Body of pancreas (tissue), 4 donors: Measurements from ENCODE around the gene ESX1. TPM values are rescaled to one million over a fixed set of nuclear protein-coding genes. Genes with fewer than 3 reads are reported as not detected.
"Not testable (repeated sequence)": the region's sequence is repeated elsewhere in the genome, so short reads cannot be mapped to it uniquely, and the experiment has no call there.

ENCODE experiments used
- ATAC-seq: fragments of 150-250 bp; one replicate; pipeline ENCODE4 v1.9.1; 2016
- DNase-seq, 4 donors: peaks; one replicate each; pipeline ENCODE4 v3.0.0-alpha.2; 2019
- H3K27ac ChIP-seq, 4 donors: fragments of 200-600 bp; sonication (generic); 1 replicate in 3 of 4; 2 replicates in 1 of 4; pipeline versions ENCODE4 v1.5.1 to v1.6.1; 2016 to 2019; ENCODE audit warnings: mild to moderate bottlenecking in 1 of 4, mixed read lengths in 1 of 4, moderate library complexity in 1 of 4
- H3K27me3 ChIP-seq, 2 donors: fragments of 200-600 bp; sonication (generic); one replicate each; pipeline ENCODE4 v1.6.0; 2016; ENCODE audit warnings: mild to moderate bottlenecking in 1 of 2
- H3K36me3 ChIP-seq, 2 donors: fragments of 200-600 bp; sonication (generic); replicated peaks in 1 of 2; 2 replicates each; pipeline ENCODE4 v1.5.1; 2016; ENCODE audit warnings: low read depth in 2 of 2; ENCODE audit not compliant: insufficient read depth in 1 of 2
- H3K4me1 ChIP-seq: fragments of 200-600 bp; sonication (generic); one replicate; pipeline ENCODE4 v1.6.0; 2016
- H3K4me3 ChIP-seq, 2 donors: fragments of 200-600 bp; sonication (generic); 1 replicate in 1 of 2; 2 replicates in 1 of 2; pipeline ENCODE4 v1.5.1; 2016 to 2019
- H3K9me3 ChIP-seq, 3 donors: fragments of 200-600 bp; sonication (generic); 1 replicate in 2 of 3; 2 replicates in 1 of 3; pipeline ENCODE4 v1.5.1; 2016
- POLR2A ChIP-seq, 3 donors: fragments of 450-650 bp; IDR thresholded peaks; one replicate each; pipeline ENCODE4 v1.6.1; 2016; ENCODE audit warnings: antibody characterized with exemption in 3 of 3, mild to moderate bottlenecking in 2 of 3
- WGBS, 2 donors: methylation state at CpG; one replicate each; pipeline ENCODE4 v1.1.5; 2017; 5-methylcytosine and 5-hydroxymethylcytosine counted together
- intact Hi-C: fragments of 100-400 bp; cut with DNase I; formaldehyde crosslinking; loops from one replicate; pipeline ENCODE4 v1.15.1; 2023
- total RNA-seq, 2 donors: library from RNA; depleted of rRNA; stranded (reverse); fragments of >200 nt; gene quantifications; one replicate each; pipeline ENCODE4 v1.1.0, GENCODE V29; 2016
- TF ChIP-seq, protein P1 (sequence below), 7 experiments: fragments of 450-650 bp in 4 of 7; fragments of 200-600 bp in 3 of 7; sonication (generic) in 3 of 7; IDR thresholded peaks; one replicate each; pipeline ENCODE4 v1.5.1; 2016 to 2019; ENCODE audit warnings: antibody characterized with exemption in 7 of 7

The ESX1 gene
- total RNA-seq, 2 donors from 2014 or later = not detected

DNA sequence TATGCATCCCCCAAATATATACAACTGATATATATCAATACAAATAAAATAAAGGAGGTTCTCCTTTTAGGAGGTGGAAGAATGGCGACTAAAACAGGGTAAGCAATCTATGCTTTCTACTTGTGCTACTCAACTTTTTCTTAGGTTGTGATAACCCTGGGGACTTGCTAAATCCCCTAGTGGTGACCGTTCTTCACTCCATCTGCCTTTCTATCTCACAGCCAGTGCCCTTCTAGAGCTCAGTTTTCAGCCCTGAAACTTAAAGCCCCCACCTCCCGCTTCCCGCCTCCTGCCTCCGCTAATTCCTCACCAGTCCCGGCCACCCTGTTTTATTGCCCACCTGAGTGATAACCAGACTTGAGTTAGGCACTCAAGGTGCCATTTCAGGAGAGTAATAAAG lies 15.5 kb upstream of the ESX1 start:
- Histone ChIP-seq H3K27me3 (no peaks in the 10 kb centered on the region), H3K4me1 (no peaks in the 10 kb centered on the region), H3K27ac (no peak overlapping the region), H3K9me3 (no peaks in the 10 kb centered on the region), H3K4me3 (no peak overlapping the region), H3K36me3 (no peaks in the 10 kb centered on the region)
- ATAC-seq = no peak
- TF ChIP-seq, protein P1, sequence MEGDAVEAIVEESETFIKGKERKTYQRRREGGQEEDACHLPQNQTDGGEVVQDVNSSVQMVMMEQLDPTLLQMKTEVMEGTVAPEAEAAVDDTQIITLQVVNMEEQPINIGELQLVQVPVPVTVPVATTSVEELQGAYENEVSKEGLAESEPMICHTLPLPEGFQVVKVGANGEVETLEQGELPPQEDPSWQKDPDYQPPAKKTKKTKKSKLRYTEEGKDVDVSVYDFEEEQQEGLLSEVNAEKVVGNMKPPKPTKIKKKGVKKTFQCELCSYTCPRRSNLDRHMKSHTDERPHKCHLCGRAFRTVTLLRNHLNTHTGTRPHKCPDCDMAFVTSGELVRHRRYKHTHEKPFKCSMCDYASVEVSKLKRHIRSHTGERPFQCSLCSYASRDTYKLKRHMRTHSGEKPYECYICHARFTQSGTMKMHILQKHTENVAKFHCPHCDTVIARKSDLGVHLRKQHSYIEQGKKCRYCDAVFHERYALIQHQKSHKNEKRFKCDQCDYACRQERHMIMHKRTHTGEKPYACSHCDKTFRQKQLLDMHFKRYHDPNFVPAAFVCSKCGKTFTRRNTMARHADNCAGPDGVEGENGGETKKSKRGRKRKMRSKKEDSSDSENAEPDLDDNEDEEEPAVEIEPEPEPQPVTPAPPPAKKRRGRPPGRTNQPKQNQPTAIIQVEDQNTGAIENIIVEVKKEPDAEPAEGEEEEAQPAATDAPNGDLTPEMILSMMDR (IDR thresholded peaks at IDR 0.05) = no peak
- no peak for TF ChIP-seq POLR2A (IDR thresholded peaks at IDR 0.05)
- no peak for DNase-seq
- 18 to 32% methylated on average over 6 of the region's 6 CpGs for WGBS, 2 donors
- intact Hi-C loops = no loop called here

DNA sequence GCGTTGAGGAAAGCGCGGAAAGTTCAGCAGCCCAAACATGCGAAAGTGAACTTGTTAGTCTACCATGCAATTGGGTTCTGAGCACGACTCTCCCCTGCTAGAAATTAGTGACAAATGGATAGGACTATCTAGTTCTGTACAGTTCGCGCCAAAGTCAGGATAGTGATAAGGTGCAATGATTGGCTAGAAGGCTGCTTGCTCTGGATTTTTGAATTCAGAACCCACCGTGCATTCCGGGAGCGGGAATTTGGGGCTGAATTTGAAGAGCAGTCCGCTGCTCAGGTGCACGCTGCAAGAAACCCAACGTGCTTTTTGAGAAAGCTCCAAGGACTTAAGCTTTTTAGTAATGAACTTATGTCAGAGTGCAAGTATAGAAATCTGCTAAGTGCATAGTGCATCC lies 732 bp upstream of the ESX1 start:
- intact Hi-C loops = no loop called here
- peaks cover 14% of the 10 kb centered on the region for H3K4me1 ChIP-seq

DNA sequence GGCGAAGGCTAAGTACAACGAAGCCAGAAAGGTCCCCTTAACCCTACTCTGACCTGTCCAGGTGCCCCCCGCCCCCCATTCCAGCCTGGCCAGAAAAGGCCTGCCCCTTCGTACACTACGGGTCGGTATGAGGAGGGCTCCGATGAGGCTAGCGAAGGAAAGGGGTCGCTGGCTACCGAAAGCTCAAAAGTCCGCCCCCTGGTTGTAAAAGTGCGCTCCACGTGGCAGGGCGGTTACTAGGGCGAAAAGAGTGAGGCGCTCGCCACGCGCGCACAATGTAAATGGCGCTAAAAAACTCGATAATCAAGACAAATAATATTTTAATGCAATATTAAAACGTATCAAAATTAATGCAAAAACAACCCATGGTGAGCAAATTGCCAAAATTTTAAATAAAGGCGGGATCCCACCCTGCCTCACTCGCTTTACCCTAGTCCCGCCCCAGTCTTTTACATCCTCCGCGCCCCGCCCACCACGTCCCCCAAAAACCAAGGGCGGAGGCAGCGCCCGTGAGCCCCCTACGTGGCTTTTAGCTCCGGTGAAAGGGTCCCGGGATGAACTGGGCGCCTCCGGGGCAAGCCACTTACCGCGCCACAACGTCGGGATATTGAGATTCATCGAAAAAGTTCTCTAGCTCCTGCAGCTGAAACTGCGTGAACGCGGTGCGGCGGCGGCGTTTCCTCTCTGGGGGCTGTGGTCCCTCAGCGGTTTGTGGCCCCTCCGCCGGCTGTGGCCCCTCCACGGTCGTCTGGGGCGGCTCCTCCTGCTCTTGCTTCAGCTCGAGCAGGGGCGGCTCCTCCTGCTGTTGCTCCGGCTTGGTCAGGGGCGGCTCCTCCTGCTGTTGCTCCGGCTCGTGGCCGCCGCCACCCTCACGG lies 929 bp downstream of the ESX1 start:
- ATAC-seq (no peak), DNase-seq (no peak)
- Histone ChIP-seq H3K27me3 (no peaks in the 10 kb centered on the region), H3K36me3 (no peaks in the 10 kb centered on the region), H3K9me3 (no peaks in the 10 kb centered on the region), H3K27ac (no peak overlapping the region), H3K4me1 (peaks cover 14% of the 10 kb centered on the region), H3K4me3 (no peak overlapping the region)
- 2 to 8% methylated on average over 20 to 54 of the region's 65 CpGs for WGBS, 2 donors
- TF ChIP-seq, protein P1 (IDR thresholded peaks at IDR 0.05) = no peak
- TF ChIP-seq POLR2A (IDR thresholded peaks at IDR 0.05) = no peak
- intact Hi-C loops = no loop called here

More for the DNA sequence above, 732 bp upstream of the ESX1 start:
- Histone ChIP-seq H3K27me3 (no peaks in the 10 kb centered on the region), H3K27ac (no peak overlapping the region), H3K4me3 (no peak overlapping the region), H3K9me3 (no peaks in the 10 kb centered on the region), H3K36me3 (no peaks in the 10 kb centered on the region)
- ATAC-seq (no peak), DNase-seq (no peak)
- no peak for TF ChIP-seq POLR2A (IDR thresholded peaks at IDR 0.05)
- TF ChIP-seq, protein P1 (IDR thresholded peaks at IDR 0.05) = no peak
- WGBS, 2 donors = 3 to 4% methylated on average over 13 of the region's 13 CpGs

DNA sequence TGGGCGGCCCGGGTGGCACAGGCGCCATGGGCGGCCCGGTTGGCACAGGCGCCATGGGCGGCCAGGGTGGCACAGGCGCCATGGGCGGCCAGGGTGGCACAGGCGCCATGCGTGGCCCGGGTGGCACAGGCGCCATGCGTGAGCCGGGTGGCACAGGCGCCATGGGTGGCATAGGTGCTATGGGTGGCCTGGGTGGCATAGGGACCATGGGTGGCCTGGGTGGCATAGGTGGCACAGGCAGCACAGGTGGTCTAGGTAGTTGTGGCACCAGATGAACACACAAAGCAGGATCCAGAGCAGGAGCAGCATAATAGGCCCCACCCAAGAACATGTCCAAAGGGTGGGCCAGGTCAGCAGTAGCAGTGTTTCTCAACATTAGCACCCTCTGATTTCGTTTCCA lies 4.3 kb downstream of the ESX1 start:
- Histone ChIP-seq H3K9me3 (no peaks in the 10 kb centered on the region), H3K4me1 (peaks cover 14% of the 10 kb centered on the region), H3K27me3 (no peaks in the 10 kb centered on the region), H3K27ac (no peak overlapping the region), H3K4me3 (no peak overlapping the region), H3K36me3 (no peaks in the 10 kb centered on the region)
- no peak for DNase-seq
- ATAC-seq = no peak
- no peak for TF ChIP-seq POLR2A (IDR thresholded peaks at IDR 0.05)
- TF ChIP-seq, protein P1 (IDR thresholded peaks at IDR 0.05) = no peak
- intact Hi-C loops = no loop called here
- 75 to 83% methylated on average over 1 to 3 of the region's 17 CpGs for WGBS, 2 donors

DNA sequence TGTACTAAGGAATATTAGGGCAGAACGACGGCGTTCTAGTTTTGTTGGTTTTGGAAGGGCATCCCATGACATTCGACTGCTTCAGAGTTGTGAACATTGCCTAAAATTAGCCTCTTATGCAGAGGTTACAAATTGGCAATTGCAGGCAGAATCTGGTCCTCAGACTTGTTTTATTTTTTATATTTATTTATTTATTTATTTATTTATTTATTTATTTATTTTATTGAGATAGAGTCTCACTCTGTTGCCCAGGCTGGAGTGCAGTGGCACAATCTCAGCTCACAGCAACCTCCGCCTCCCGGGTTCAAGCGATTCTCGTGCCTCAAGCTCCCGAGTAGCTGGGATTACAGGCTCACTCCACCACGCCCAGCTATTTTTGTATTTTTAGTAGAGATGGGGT lies 24.7 kb downstream of the ESX1 start:
- H3K27me3 ChIP-seq, H3K4me1 ChIP-seq, ATAC-seq, DNase-seq, intact Hi-C loops, H3K36me3 ChIP-seq, H3K27ac ChIP-seq, H3K9me3 ChIP-seq, H3K4me3 ChIP-seq: not testable (repeated sequence)
- 86 to 91% methylated on average over 7 to 8 of the region's 10 CpGs for WGBS, 2 donors
